Measurements from ENCODE around the gene GEMIN4. TPM values are rescaled to one million over a fixed set of nuclear protein-coding genes. Genes with fewer than 3 reads are reported as not detected.

Gene GEMIN4
- total RNA-seq, 2 donors from 2014 or later = 23.5 to 26.9 TPM

DNA sequence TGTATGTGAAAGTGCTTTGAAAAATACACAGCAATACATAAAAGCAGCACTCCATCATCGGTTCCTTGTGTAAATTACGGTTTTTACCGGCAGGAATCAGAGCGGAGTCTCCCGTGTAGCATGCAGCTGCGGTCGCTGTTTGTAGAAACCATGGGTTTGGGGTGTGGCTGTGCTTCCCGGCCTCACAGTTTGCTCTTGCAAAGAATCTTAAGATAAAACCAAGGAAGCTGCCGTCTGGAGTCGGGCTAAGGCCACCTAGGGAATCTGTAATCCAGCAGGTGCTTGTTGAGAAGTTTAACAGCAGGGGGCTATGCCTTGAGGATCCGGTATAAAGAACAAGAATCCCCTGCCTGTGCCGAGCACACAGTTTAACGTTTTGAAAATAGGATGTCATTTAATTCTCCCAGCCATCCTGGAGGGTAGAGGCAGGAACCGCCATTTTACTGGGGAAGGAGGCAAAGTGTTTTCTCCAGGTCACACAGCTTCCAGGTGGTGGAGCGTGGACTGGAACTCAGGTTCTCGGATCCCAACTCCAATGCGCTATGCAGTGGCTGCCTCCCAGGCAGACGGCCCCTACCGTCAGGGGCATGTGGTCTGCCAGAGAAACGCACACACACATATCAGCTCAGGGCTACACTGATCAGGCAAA, 25.7 kb downstream of the GEMIN4 start:
- no peak overlapping the region for H3K4me3 Mint-ChIP-seq
- DNase-seq = no peak

DNA sequence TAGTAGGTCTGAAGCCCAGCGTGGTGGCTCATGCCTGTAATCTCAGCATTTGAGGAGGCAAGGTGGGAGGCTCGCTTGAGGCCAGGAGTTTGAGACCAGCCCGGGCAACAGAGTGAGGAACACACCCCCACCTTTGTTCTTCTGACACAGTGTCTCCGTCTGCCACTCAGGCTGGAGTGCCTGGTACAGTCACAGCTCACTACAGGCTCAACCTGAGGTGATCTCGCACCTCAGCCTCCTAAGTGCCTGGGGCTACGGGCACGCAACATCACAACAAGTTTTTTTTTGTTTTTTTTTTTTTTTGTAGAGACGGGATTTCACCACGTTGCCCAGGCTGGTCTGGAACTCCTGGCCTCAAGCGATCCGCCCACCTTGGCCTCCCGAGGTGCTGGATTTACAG, 26.3 kb downstream of the GEMIN4 start:
- H3K4me1 Mint-ChIP-seq (ENCODE audit: low read depth) = no peaks in the 10 kb centered on the region
- DNase-seq (no peak), ATAC-seq (replicated peaks in 1 of 2) (no peak)
- no peaks in the 10 kb centered on the region for H3K36me3 Mint-ChIP-seq (ENCODE audit: insufficient read depth in 2 of 2)
- H3K27ac Mint-ChIP-seq = no peak overlapping the region
- H3K27me3 Mint-ChIP-seq (ENCODE audit: low read depth) = peaks cover 15% of the 10 kb centered on the region
- no peak overlapping the region for H3K4me3 Mint-ChIP-seq
- H3K9me3 Mint-ChIP-seq = no peaks in the 10 kb centered on the region

More for the DNA sequence above, 25.7 kb downstream of the GEMIN4 start:
- Mint-ChIP-seq H3K36me3 (ENCODE audit: insufficient read depth in 2 of 2) (no peaks in the 10 kb centered on the region), H3K27me3 (ENCODE audit: low read depth) (peaks cover 15% of the 10 kb centered on the region), H3K4me1 (ENCODE audit: low read depth) (no peaks in the 10 kb centered on the region), H3K27ac (no peak overlapping the region), H3K9me3 (no peaks in the 10 kb centered on the region)
- no peak for ATAC-seq (replicated peaks in 1 of 2)

DNA sequence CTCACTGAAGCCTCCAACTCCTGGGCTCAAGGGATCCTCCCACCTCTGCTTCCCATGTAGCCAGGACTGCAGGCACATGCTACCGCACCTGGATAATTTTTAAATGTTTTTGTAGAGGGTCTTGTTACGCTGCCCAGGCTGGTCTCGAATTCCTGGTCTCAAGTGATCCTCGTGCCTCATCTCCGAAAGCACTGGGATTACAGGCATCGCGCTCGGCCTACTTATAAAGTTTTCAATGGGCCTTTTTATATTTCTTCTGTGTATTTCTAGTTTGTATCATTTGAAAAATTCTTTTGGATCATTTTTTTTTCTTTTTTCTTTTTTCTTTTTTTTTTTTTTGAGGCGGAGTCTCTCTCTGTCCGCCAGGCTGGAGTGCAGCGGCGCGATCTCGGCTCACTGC, 27.0 kb downstream of the GEMIN4 start:
- Mint-ChIP-seq H3K9me3 (no peaks in the 10 kb centered on the region), H3K4me1 (ENCODE audit: low read depth) (no peaks in the 10 kb centered on the region), H3K27ac (no peak overlapping the region), H3K27me3 (ENCODE audit: low read depth) (peaks cover 9% of the 10 kb centered on the region), H3K4me3 (no peak overlapping the region), H3K36me3 (ENCODE audit: insufficient read depth in 2 of 2) (no peaks in the 10 kb centered on the region)
- ATAC-seq (replicated peaks in 1 of 2) (no peak), DNase-seq (no peak)

DNA sequence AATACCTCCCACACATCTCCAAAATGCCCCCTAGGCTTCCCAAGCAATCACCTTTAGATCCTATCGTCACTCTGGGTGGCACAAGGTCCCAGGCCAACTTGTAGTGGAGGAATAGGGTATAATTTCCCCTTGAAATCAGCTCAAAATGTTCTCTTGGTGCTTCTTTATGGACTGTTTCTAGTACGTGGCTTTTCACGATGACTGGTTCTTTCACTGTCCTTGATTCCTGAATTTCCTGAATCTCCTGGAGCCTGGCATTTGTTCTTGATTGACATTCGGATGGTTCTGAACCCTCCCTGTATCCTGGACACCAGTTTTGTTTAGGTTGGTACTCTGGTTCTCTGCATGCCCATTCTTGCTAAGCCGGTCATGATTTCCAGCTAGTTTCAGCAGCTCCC, 30.5 kb downstream of the GEMIN4 start:
- Mint-ChIP-seq H3K4me3 (no peak overlapping the region), H3K36me3 (ENCODE audit: insufficient read depth in 2 of 2) (no peaks in the 10 kb centered on the region), H3K9me3 (no peaks in the 10 kb centered on the region), H3K4me1 (ENCODE audit: low read depth) (no peaks in the 10 kb centered on the region), H3K27ac (no peak overlapping the region), H3K27me3 (ENCODE audit: low read depth) (no peaks in the 10 kb centered on the region)
- DNase-seq (no peak), ATAC-seq (replicated peaks in 1 of 2) (no peak)

DNA sequence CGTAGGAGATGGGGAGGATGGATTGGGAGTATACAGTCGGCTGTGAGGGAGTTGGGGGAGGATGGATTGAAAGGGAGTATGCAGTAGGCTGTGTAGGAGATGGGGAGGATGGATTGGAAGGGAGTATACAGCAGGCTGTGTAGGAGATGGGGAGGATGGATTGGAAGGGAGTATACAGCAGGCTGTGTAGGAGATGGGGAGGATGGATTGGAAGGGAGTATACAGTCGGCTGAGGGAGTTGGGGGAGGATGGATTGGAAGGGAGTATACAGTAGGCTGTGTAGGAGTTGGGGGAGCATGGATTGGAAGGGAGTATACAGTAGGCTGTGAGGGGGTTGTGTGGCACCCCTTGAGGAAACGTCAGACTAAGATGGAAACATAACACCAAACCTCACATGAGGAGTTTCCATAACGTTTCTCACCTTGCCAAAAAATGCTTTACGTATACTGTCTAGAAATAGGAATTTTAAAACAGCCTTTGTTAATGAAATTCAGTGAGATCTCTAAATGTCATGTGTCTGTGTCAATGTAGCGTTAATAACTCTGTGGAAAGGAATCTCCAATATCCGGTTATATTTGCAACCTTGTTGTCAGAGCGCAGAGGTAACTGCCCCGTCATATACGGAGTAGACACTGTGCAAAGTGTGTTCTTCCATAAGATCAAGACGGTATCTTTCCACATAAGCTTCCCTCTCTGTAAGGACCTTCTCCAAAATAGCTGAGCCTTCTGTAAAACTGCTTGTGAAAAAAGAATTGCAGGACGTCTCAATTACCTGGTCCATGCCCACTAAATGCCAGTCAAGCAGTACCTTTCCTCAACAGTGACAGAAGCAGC, 31.1 kb downstream of the GEMIN4 start:
- Mint-ChIP-seq H3K4me1 (ENCODE audit: low read depth) (no peaks in the 10 kb centered on the region), H3K4me3 (no peak overlapping the region), H3K36me3 (ENCODE audit: insufficient read depth in 2 of 2) (no peaks in the 10 kb centered on the region), H3K27me3 (ENCODE audit: low read depth) (no peaks in the 10 kb centered on the region), H3K27ac (no peak overlapping the region), H3K9me3 (no peaks in the 10 kb centered on the region)
- no peak for ATAC-seq (replicated peaks in 1 of 2)
- no peak for DNase-seq

DNA sequence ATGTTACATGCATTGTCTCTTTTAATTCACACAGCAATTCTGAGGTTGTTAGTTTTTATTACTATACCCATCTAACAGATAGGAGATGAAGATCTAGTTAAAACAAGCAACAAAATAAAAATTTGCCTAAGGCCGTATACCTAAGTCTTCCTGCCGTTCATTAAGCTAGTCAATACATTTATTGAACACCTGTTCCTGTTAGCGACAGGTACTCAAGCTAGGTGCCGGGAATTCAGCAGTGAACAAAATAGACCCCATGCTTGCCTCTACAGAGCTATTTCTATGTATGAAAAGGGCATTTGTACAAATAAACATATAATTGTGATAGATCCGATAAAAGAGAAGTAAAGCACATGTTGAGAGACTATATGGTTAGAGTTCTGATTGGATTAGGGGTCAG, 34.0 kb downstream of the GEMIN4 start:
- no peak for ATAC-seq (replicated peaks in 1 of 2)
- Mint-ChIP-seq H3K27me3 (ENCODE audit: low read depth) (no peaks in the 10 kb centered on the region), H3K27ac (no peak overlapping the region), H3K4me1 (ENCODE audit: low read depth) (peaks cover 16% of the 10 kb centered on the region), H3K9me3 (no peaks in the 10 kb centered on the region), H3K36me3 (ENCODE audit: insufficient read depth in 2 of 2) (peaks cover 2 to 5% of the 10 kb centered on the region in 2 donors), H3K4me3 (no peak overlapping the region)
- no peak for DNase-seq

DNA sequence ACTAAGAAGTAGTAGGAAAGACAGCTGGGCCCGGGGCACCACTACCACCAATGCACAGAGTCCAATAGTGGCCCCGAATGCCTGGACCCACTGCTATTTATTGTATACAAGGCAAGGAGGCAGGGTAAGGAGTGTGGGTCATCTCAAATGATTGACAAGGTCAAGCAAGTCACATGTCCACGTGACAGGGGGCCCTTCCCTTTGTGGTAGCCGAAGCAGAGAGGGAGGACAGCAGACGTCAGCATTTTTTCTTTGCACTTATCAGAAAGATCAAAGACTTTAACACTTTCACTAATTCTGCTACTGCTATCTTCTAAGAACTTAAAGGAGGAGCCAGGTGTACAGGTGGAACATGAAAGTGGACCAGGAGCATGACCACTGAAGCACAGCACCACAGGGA, 43.9 kb downstream of the GEMIN4 start:
- H3K27ac Mint-ChIP-seq = no peak overlapping the region
- peaks cover 0 to 11% of the 10 kb centered on the region in 2 donors for H3K36me3 Mint-ChIP-seq (ENCODE audit: insufficient read depth in 2 of 2)
- no peak for DNase-seq
- H3K27me3 Mint-ChIP-seq (ENCODE audit: low read depth) = no peaks in the 10 kb centered on the region
- ATAC-seq (replicated peaks in 1 of 2) = no peak
- H3K4me1 Mint-ChIP-seq (ENCODE audit: low read depth) = peaks cover 38% of the 10 kb centered on the region
- no peaks in the 10 kb centered on the region for H3K9me3 Mint-ChIP-seq
- H3K4me3 Mint-ChIP-seq = no peak overlapping the region

DNA sequence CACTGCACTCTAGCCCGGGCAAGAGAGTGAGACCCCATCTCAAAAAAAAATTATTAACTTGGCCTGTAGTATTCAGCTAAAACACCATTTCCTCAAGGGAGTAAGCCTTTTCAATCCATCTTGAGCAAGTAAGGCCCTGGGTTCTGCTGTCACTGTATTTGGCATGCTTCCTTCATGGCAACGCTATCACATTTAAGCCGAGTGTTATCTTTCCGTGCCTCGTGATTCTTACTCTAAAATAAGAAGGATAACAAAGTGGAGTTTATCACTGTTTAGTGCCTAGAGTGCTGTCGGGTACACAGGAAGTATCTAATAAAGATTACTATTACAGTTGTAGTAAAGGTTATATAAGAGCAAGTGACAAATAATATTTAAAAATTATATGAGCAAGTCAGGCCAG, 46.2 kb downstream of the GEMIN4 start:
- H3K27me3 Mint-ChIP-seq (ENCODE audit: low read depth) = no peaks in the 10 kb centered on the region
- DNase-seq (no peak), ATAC-seq (replicated peaks in 1 of 2) (no peak)
- peaks cover 26% of the 10 kb centered on the region for H3K4me1 Mint-ChIP-seq (ENCODE audit: low read depth)
- H3K36me3 Mint-ChIP-seq (ENCODE audit: insufficient read depth in 2 of 2) = peaks cover 0 to 11% of the 10 kb centered on the region in 2 donors
- no peak overlapping the region for H3K27ac Mint-ChIP-seq
- H3K9me3 Mint-ChIP-seq = no peaks in the 10 kb centered on the region
- H3K4me3 Mint-ChIP-seq = no peak overlapping the region

DNA sequence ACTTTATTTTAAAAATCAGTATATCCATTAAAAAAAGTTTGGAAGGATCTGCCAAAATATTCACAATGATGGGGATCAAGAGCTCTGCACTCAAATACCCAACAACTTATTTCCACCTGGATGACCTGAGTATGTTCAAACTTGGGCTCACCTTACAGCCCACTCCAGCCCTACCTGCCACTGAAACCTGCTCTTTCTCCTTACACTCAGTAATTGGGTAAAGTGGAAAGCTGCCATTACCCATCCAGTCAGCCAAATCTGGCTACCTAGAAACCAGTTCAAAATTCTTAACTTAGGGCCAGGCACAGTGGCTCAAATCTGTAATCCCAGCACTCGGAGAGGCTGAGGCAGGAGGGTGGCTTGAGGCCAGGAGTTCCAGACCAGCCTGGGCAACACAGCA, 47.1 kb downstream of the GEMIN4 start:
- H3K36me3 Mint-ChIP-seq (ENCODE audit: insufficient read depth in 2 of 2) = peaks cover 0 to 10% of the 10 kb centered on the region in 2 donors
- peaks cover 26% of the 10 kb centered on the region for H3K4me1 Mint-ChIP-seq (ENCODE audit: low read depth)
- H3K27ac Mint-ChIP-seq = peak overlapping the region; percentile 64
- no peaks in the 10 kb centered on the region for H3K9me3 Mint-ChIP-seq
- no peak for ATAC-seq (replicated peaks in 1 of 2)
- no peak overlapping the region for H3K4me3 Mint-ChIP-seq
- DNase-seq = no peak
- H3K27me3 Mint-ChIP-seq (ENCODE audit: low read depth) = no peaks in the 10 kb centered on the region

DNA sequence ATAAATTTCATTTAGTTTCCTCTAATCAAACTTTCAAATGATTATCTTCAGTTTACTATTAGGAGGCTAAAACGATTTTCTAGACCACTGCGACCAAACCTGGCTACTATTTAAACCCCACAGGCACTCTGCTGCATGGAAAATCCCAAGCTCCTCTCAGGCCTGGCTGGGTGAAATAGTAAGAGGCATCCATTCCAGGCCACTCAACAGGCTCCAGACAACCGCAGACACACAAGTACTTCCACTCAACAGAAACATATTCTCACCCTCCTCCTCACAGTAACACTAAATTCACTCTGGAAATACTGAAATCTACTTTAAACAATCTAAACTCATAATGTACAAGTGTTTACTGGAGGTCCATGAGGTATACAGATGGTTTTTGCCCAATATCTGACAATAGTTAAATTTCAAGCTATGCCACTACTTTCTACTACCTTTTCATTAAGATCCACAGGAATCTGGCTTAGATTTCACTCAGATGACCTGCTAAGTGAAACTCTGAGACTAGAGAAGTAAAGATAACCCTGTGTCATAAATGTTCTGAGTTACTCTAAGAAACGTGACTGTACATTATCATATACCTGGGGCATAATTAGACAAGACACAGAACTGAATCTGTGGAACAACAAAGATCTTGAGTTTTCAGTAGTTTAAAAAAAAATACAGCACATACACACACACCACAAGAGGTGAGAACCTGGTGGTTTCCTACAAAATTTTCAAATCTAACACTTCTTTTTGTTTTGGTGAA, 47.8 kb downstream of the GEMIN4 start:
- Mint-ChIP-seq H3K27ac (peak overlapping the region; percentile 64), H3K36me3 (ENCODE audit: insufficient read depth in 2 of 2) (peaks cover 0 to 3% of the 10 kb centered on the region in 2 donors), H3K4me3 (no peak overlapping the region), H3K9me3 (no peaks in the 10 kb centered on the region), H3K4me1 (ENCODE audit: low read depth) (peaks cover 21% of the 10 kb centered on the region), H3K27me3 (ENCODE audit: low read depth) (no peaks in the 10 kb centered on the region)
- DNase-seq (no peak), ATAC-seq (replicated peaks in 1 of 2) (no peak)

DNA sequence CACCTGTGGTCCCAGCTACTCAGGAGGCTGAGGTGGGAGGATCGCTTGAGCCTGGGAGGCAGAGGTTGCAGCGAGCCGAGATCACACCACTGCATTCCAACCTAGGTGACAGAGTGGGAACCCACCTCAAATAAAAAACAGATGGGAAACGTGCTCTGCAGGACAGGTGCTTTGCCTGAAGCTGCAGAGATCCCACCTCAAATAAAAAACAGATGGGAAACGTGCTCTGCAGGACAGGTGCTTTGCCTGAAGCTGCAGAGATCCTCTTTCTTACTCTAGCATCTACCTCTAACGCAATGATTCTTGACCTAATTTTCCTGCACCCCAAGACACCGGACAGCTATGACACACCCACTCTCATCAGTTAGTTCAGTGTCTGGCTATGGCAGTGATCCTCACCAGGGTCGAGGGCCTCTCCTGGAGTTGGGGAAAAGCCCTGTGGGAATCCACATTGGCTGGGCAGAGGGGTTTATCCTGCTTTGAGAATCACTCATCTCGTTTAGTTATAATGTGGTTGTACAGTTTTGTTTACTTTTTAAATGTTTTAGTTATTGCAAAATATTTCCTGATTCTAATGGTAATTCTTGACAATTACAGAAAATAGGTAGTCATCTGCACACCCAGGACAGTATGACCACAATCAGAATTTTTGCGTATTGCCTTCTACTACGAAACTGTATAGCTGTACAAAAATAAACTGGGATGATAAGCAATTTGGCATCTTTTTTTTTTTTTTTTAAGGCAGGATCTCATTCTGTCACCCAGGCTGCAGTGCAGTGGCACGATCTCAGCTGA, 48.8 kb downstream of the GEMIN4 start:
- H3K4me3 Mint-ChIP-seq = no peak overlapping the region
- H3K4me1 Mint-ChIP-seq (ENCODE audit: low read depth) = peaks cover 14% of the 10 kb centered on the region
- no peaks in the 10 kb centered on the region for H3K27me3 Mint-ChIP-seq (ENCODE audit: low read depth)
- H3K9me3 Mint-ChIP-seq = no peaks in the 10 kb centered on the region
- H3K27ac Mint-ChIP-seq = no peak overlapping the region
- ATAC-seq (replicated peaks in 1 of 2) = no peak
- H3K36me3 Mint-ChIP-seq (ENCODE audit: insufficient read depth in 2 of 2) = no peaks in the 10 kb centered on the region
- DNase-seq = no peak

DNA sequence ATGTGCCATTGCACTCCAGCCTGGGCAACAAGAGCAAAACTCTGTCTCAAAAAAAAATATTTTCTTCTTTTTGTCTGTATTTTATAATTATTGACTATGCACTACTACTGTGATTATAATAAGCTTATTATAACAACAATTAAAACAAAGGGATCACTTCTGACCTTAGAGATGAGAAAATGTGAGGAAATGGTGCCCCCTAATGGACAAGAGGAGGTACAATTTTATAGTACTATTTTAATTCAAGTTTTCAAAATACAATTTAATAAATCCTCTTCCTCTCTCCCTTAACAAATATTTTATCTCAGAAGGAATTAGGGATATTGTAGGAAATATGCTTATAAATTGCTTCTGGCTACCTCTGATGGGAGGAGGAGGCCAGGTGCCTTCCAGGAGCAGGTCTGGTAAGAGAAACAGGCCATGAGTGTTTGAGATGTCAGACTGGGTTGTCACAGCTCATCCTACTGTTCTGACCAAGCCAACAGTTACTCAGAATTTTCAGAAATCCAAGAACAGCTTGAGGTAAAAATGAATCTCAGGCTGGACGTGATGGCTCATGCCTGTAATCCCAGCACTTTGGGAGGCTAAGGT, 51.5 kb downstream of the GEMIN4 start:
- H3K9me3 Mint-ChIP-seq = no peaks in the 10 kb centered on the region
- H3K27ac Mint-ChIP-seq = peak overlapping the region; percentile 76
- peak in 1 of 2 donors; percentile 53 for ATAC-seq (replicated peaks in 1 of 2)

More for the DNA sequence above, 51.5 kb downstream of the GEMIN4 start:
- H3K4me1 Mint-ChIP-seq (ENCODE audit: low read depth) = peaks cover 4% of the 10 kb centered on the region
- peaks cover 4 to 6% of the 10 kb centered on the region in 2 donors for H3K36me3 Mint-ChIP-seq (ENCODE audit: insufficient read depth in 2 of 2)
- H3K4me3 Mint-ChIP-seq = no peak overlapping the region
- peak in 1 of 2 donors; percentile 12 for DNase-seq
- H3K27me3 Mint-ChIP-seq (ENCODE audit: low read depth) = no peaks in the 10 kb centered on the region

Measured in activated T-cell treated with anti-CD3 and anti-CD28 coated beads, Interleukin-2, amount 50 U/mL, for 72 hours (primary cell).